ENCODE data around the gene ATRIP.

GRCh38 chr3:48434591-48435222, 11.8 kb upstream of the ATRIP start:
- TF ChIP-seq, protein P1, sequence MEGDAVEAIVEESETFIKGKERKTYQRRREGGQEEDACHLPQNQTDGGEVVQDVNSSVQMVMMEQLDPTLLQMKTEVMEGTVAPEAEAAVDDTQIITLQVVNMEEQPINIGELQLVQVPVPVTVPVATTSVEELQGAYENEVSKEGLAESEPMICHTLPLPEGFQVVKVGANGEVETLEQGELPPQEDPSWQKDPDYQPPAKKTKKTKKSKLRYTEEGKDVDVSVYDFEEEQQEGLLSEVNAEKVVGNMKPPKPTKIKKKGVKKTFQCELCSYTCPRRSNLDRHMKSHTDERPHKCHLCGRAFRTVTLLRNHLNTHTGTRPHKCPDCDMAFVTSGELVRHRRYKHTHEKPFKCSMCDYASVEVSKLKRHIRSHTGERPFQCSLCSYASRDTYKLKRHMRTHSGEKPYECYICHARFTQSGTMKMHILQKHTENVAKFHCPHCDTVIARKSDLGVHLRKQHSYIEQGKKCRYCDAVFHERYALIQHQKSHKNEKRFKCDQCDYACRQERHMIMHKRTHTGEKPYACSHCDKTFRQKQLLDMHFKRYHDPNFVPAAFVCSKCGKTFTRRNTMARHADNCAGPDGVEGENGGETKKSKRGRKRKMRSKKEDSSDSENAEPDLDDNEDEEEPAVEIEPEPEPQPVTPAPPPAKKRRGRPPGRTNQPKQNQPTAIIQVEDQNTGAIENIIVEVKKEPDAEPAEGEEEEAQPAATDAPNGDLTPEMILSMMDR (tag by site-specific recombination; IDR thresholded peaks at IDR 0.05): no peak
- TF ChIP-seq ZNF76 (tag by site-specific recombination; IDR thresholded peaks at IDR 0.05; ENCODE audit: borderline replicate concordance, low read depth): no peak
- no peak for TF ChIP-seq GFI1B (tag by site-specific recombination; IDR thresholded peaks at IDR 0.05)
- TF ChIP-seq ZNF121 (tag by site-specific recombination; IDR thresholded peaks at IDR 0.05): no peak
- TF ChIP-seq ZNF292 (tag by site-specific recombination; IDR thresholded peaks at IDR 0.05; ENCODE audit: borderline replicate concordance, low read depth): no peak
- TF ChIP-seq ZNF560 (tag by site-specific recombination; IDR thresholded peaks at IDR 0.05; ENCODE audit: borderline replicate concordance): no peak
- TF ChIP-seq ZNF133 (tag by site-specific recombination; IDR thresholded peaks at IDR 0.05): no peak
- TF ChIP-seq, protein P2, sequence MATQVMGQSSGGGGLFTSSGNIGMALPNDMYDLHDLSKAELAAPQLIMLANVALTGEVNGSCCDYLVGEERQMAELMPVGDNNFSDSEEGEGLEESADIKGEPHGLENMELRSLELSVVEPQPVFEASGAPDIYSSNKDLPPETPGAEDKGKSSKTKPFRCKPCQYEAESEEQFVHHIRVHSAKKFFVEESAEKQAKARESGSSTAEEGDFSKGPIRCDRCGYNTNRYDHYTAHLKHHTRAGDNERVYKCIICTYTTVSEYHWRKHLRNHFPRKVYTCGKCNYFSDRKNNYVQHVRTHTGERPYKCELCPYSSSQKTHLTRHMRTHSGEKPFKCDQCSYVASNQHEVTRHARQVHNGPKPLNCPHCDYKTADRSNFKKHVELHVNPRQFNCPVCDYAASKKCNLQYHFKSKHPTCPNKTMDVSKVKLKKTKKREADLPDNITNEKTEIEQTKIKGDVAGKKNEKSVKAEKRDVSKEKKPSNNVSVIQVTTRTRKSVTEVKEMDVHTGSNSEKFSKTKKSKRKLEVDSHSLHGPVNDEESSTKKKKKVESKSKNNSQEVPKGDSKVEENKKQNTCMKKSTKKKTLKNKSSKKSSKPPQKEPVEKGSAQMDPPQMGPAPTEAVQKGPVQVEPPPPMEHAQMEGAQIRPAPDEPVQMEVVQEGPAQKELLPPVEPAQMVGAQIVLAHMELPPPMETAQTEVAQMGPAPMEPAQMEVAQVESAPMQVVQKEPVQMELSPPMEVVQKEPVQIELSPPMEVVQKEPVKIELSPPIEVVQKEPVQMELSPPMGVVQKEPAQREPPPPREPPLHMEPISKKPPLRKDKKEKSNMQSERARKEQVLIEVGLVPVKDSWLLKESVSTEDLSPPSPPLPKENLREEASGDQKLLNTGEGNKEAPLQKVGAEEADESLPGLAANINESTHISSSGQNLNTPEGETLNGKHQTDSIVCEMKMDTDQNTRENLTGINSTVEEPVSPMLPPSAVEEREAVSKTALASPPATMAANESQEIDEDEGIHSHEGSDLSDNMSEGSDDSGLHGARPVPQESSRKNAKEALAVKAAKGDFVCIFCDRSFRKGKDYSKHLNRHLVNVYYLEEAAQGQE (tag by site-specific recombination; IDR thresholded peaks at IDR 0.05): no peak
- TF ChIP-seq ZNF529 (tag by site-specific recombination; IDR thresholded peaks at IDR 0.05; ENCODE audit: insufficient replicate concordance): no peak
- no peak for TF ChIP-seq ZNF561 (tag by site-specific recombination; IDR thresholded peaks at IDR 0.05; ENCODE audit: borderline replicate concordance)
